ENCODE measurements around the gene C2orf72. TPM values are rescaled to one million over a fixed set of nuclear protein-coding genes. Genes with fewer than 3 reads are reported as not detected.
"Not testable (repeated sequence)": the region's sequence is repeated elsewhere in the genome, so short reads cannot be mapped to it uniquely, and the experiment has no call there.

The C2orf72 gene
- total and polyA plus RNA-seq, 2 donors (not counting 1 experiment from before 2014, with no cell fraction given): not detected

DNA sequence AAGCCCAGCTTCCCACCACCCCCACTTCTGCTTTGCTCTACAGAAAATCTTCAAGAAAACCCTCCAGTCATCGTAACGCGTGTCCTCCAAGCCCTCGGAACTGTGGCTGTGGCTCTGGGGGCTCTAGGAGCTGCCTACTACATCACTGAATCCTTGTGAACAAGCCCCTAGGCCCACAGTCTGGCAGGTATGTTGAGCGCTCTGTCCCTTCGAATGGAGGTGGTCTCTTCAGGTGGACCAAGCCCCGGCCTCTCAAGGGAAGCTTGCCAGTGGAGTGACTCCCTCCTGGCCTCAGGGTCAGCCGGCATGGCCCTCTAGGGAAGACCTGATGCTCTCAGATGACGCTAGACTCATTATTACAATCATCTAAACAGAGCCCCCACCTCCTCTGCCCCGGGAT is 34.7 kb upstream of the C2orf72 start:
- Mint-ChIP-seq H3K4me3 (no peak overlapping the region), H3K4me1 (no peaks in the 10 kb centered on the region), H3K27ac (no peak overlapping the region), H3K9me3 (ENCODE audit: insufficient read depth) (peaks cover 6% of the 10 kb centered on the region), H3K27me3 (peaks cover 50% of the 10 kb centered on the region)
- TF ChIP-seq EZH2 (IDR thresholded peaks at IDR 0.05; ENCODE audit: borderline replicate concordance, insufficient read depth, low read depth, low read length, poor library complexity, severe bottlenecking): no peak
- TF ChIP-seq CTCF (IDR thresholded peaks at IDR 0.05): no peak
- Histone ChIP-seq H2AFZ (ENCODE audit: insufficient read depth, low read depth, low read length, poor library complexity, severe bottlenecking) (no peak overlapping the region), H3K27me3 (replicated peaks in 1 of 4; ENCODE audit: control extremely low read depth in 1 of 4, control insufficient read depth in 3 of 4, insufficient read depth in 4 of 4, low read length in 3 of 4) (peaks cover 0 to 40% (median 10%) of the 10 kb centered on the region in 4 experiments), H4K20me1 (ENCODE audit: control insufficient read depth, insufficient read depth, low read length, poor library complexity, severe bottlenecking) (no peaks in the 10 kb centered on the region), H3K4me3 (ENCODE audit: control extremely low read depth in 1 of 5, extremely low read depth in 1 of 5, insufficient read depth in 1 of 5, low read depth in 2 of 5, low read length in 4 of 5) (no peak overlapping the region), H3K4me2 (replicated peaks; ENCODE audit: low read depth, low read length, poor library complexity, severe bottlenecking) (no peak overlapping the region), H3K27ac (ENCODE audit: low read length in 2 of 2) (no peak overlapping the region), H3K9me3 (ENCODE audit: control extremely low read depth in 1 of 3, control insufficient read depth in 2 of 3, insufficient read depth in 1 of 3, low read length in 2 of 3) (peaks cover 0 to 19% (median 0%) of the 10 kb centered on the region in 3 donors), H3K79me2 (ENCODE audit: control insufficient read depth, insufficient read depth, low read length) (no peaks in the 10 kb centered on the region), H3K4me1 (ENCODE audit: control insufficient read depth in 2 of 2, insufficient read depth in 2 of 2, low read length in 2 of 2) (no peaks in the 10 kb centered on the region), H3K9ac (ENCODE audit: low read length) (no peak overlapping the region), H3K36me3 (replicated peaks in 1 of 2; ENCODE audit: control extremely low read depth in 1 of 2, control insufficient read depth in 1 of 2, extremely low read depth in 1 of 2, insufficient read depth in 2 of 2, low read length in 1 of 2) (no peaks in the 10 kb centered on the region)
- WGBS (ENCODE audit: insufficient coverage): 96% methylated on average over 9 of the region's 10 CpGs
- intact Hi-C loops (cut with micrococcal nuclease): no loop called here
- ChIA-PET CTCF (interaction anchor here (1.6 kb wide), 1 partner anchor 15 kb away, joined by 5 read pairs; no protein-coding TSS in a partner anchor), POLR2A (no interaction called here)
- no peak for DNase-seq
- no peak for ATAC-seq (ENCODE audit: low read depth)

DNA sequence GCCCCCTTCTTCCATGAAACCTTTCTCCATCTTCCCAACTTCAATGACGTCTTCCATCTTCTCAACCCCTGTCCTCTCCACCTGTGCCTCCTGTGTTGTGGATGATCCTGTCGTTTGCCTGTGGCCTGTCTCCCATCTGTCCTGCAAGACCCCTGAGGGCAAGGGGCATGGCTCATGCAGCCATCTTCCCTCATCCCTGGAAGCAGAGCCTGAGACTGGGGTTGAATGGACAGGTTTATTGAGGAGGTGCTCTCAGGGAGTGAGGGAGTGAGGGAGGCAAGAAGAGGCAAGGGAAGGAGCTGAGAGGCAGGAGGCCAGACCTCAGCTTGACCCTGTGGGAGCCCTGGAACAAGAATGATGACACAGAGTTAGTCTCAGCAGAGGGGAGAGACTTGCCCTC is 34.1 kb upstream of the C2orf72 start:
- Mint-ChIP-seq H3K4me1 (no peaks in the 10 kb centered on the region), H3K4me3 (no peak overlapping the region), H3K9me3 (ENCODE audit: insufficient read depth) (peaks cover 6% of the 10 kb centered on the region), H3K27ac (no peak overlapping the region), H3K27me3 (peaks cover 46% of the 10 kb centered on the region)
- Histone ChIP-seq H4K20me1 (ENCODE audit: control insufficient read depth, insufficient read depth, low read length, poor library complexity, severe bottlenecking) (no peaks in the 10 kb centered on the region), H3K4me1 (ENCODE audit: control insufficient read depth in 2 of 2, insufficient read depth in 2 of 2, low read length in 2 of 2) (no peaks in the 10 kb centered on the region), H2AFZ (ENCODE audit: insufficient read depth, low read depth, low read length, poor library complexity, severe bottlenecking) (no peak overlapping the region), H3K36me3 (replicated peaks in 1 of 2; ENCODE audit: control extremely low read depth in 1 of 2, control insufficient read depth in 1 of 2, extremely low read depth in 1 of 2, insufficient read depth in 2 of 2, low read length in 1 of 2) (no peaks in the 10 kb centered on the region), H3K9me3 (ENCODE audit: control extremely low read depth in 1 of 3, control insufficient read depth in 2 of 3, insufficient read depth in 1 of 3, low read length in 2 of 3) (peaks cover 0 to 19% (median 0%) of the 10 kb centered on the region in 3 donors), H3K4me2 (replicated peaks; ENCODE audit: low read depth, low read length, poor library complexity, severe bottlenecking) (no peak overlapping the region), H3K27me3 (replicated peaks in 1 of 4; ENCODE audit: control extremely low read depth in 1 of 4, control insufficient read depth in 3 of 4, insufficient read depth in 4 of 4, low read length in 3 of 4) (peaks cover 0 to 40% (median 10%) of the 10 kb centered on the region in 4 experiments), H3K79me2 (ENCODE audit: control insufficient read depth, insufficient read depth, low read length) (no peaks in the 10 kb centered on the region), H3K27ac (ENCODE audit: low read length in 2 of 2) (no peak overlapping the region), H3K9ac (ENCODE audit: low read length) (no peak overlapping the region), H3K4me3 (ENCODE audit: control extremely low read depth in 1 of 5, extremely low read depth in 1 of 5, insufficient read depth in 1 of 5, low read depth in 2 of 5, low read length in 4 of 5) (no peak overlapping the region)
- WGBS (ENCODE audit: insufficient coverage): 88% methylated on average over 2 of the region's 2 CpGs
- ChIA-PET POLR2A (no interaction called here), CTCF (no interaction called here)
- intact Hi-C loops (cut with micrococcal nuclease): no loop called here
- ATAC-seq (ENCODE audit: low read depth) (no peak), DNase-seq (no peak)
- TF ChIP-seq EZH2 (IDR thresholded peaks at IDR 0.05; ENCODE audit: borderline replicate concordance, insufficient read depth, low read depth, low read length, poor library complexity, severe bottlenecking): no peak
- no peak for TF ChIP-seq CTCF (IDR thresholded peaks at IDR 0.05)

DNA sequence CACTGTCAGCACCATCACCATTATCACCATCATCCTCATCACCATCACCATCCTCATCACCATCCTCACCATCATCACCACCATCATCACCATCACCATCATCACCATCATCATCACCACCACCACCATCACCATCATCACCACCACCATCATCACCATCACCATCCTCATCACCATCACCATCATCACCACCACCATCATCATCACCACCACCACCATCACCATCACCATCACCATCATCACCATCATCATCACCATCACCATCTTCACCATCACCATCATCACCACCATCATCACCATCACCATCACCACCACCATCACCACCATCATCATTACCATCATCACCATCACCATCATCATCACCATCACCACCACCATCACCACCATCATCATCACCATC is 32.4 kb upstream of the C2orf72 start:
- H3K4me3 ChIP-seq (ENCODE audit: control extremely low read depth in 1 of 5, extremely low read depth in 1 of 5, insufficient read depth in 1 of 5, low read depth in 2 of 5, low read length in 4 of 5); H3K9ac ChIP-seq (ENCODE audit: low read length); ATAC-seq (ENCODE audit: low read depth); H3K36me3 ChIP-seq (replicated peaks in 1 of 2; ENCODE audit: control extremely low read depth in 1 of 2, control insufficient read depth in 1 of 2, extremely low read depth in 1 of 2, insufficient read depth in 2 of 2, low read length in 1 of 2); H3K27ac ChIP-seq (ENCODE audit: low read length in 2 of 2); H3K79me2 ChIP-seq (ENCODE audit: control insufficient read depth, insufficient read depth, low read length); H3K4me2 ChIP-seq (replicated peaks; ENCODE audit: low read depth, low read length, poor library complexity, severe bottlenecking); H3K4me1 Mint-ChIP-seq; H3K27ac Mint-ChIP-seq; H3K4me1 ChIP-seq (ENCODE audit: control insufficient read depth in 2 of 2, insufficient read depth in 2 of 2, low read length in 2 of 2); CTCF ChIA-PET; H3K4me3 Mint-ChIP-seq; DNase-seq; H2AFZ ChIP-seq (ENCODE audit: insufficient read depth, low read depth, low read length, poor library complexity, severe bottlenecking); intact Hi-C loops (cut with micrococcal nuclease); H4K20me1 ChIP-seq (ENCODE audit: control insufficient read depth, insufficient read depth, low read length, poor library complexity, severe bottlenecking); H3K9me3 Mint-ChIP-seq (ENCODE audit: insufficient read depth); POLR2A ChIA-PET: not testable (repeated sequence)
- Histone ChIP-seq H3K27me3 (replicated peaks in 1 of 4; ENCODE audit: control extremely low read depth in 1 of 4, control insufficient read depth in 3 of 4, insufficient read depth in 4 of 4, low read length in 3 of 4) (peaks cover 0 to 29% (median 4%) of the 10 kb centered on the region in 4 experiments), H3K9me3 (ENCODE audit: control extremely low read depth in 1 of 3, control insufficient read depth in 2 of 3, insufficient read depth in 1 of 3, low read length in 2 of 3) (peaks cover 0 to 19% (median 0%) of the 10 kb centered on the region in 3 donors)
- H3K27me3 Mint-ChIP-seq: peaks cover 33% of the 10 kb centered on the region

All from B cell (primary cell).